Activated CD8-positive, alpha-beta T cell treated with anti-CD3 and anti-CD28 coated beads for 36 hours (primary cell): ENCODE data around the gene TSPO2. TPM values are rescaled to one million over a fixed set of nuclear protein-coding genes. Genes with fewer than 3 reads are reported as not detected.

Experiments used
- ATAC-seq: fragments of 200-7000 bp; cut with Tn5 transposase; one replicate; pipeline ENCODE4 v1.10.0; 2021; ENCODE audit warnings: mild to moderate bottlenecking, moderate library complexity
- CTCF ChIA-PET: fragments of 350-600 bp; sonication (Branson Sonifier 250); formaldehyde crosslinking; loops from one replicate; lab custom pipeline; 2021; ENCODE audit warnings: antibody characterized with exemption; lab: Charles Lee
- POLR2A ChIA-PET: fragments of 350-600 bp; sonication (Branson Sonifier 250); formaldehyde crosslinking; loops from one replicate; lab custom pipeline; 2021; ENCODE audit warnings: antibody characterized with exemption; lab: Charles Lee
- DNase-seq: peaks from one replicate; pipeline ENCODE4 v3.0.0-alpha.2; 2020
- H3K27ac Mint-ChIP-seq: one replicate; pipeline ENCODE4 v1.8.0; 2021; ENCODE audit warnings: mild to moderate bottlenecking, mixed read lengths
- H3K27me3 Mint-ChIP-seq: one replicate; pipeline ENCODE4 v1.8.0; 2021; ENCODE audit warnings: mixed read lengths
- H3K36me3 Mint-ChIP-seq: one replicate; pipeline ENCODE4 v1.8.0; 2021; ENCODE audit warnings: low read depth, mixed read lengths
- H3K4me1 Mint-ChIP-seq: one replicate; pipeline ENCODE4 v1.8.0; 2021; ENCODE audit warnings: low read depth, mixed read lengths
- H3K4me3 Mint-ChIP-seq: one replicate; pipeline ENCODE4 v1.8.0; 2021; ENCODE audit warnings: mild to moderate bottlenecking, moderate library complexity, mixed read lengths
- H3K9me3 Mint-ChIP-seq: one replicate; pipeline ENCODE4 v1.8.0; 2021; ENCODE audit warnings: mixed read lengths
- CTCF ChIP-seq: fragments of 200-600 bp; IDR thresholded peaks from one replicate; pipeline ENCODE4 v1.8.0; 2022; ENCODE audit warnings: antibody characterized with exemption, mild to moderate bottlenecking
- intact Hi-C: fragments of 100-400 bp; cut with micrococcal nuclease; formaldehyde crosslinking; loops from one replicate; pipeline ENCODE4 v1.10.0; 2022
- total RNA-seq, 2 experiments: library from RNA; stranded (reverse); gene quantifications; one replicate each; pipeline ENCODE4 v1.2.3, GENCODE V29; 2021

The TSPO2 gene
- total RNA-seq, 2 experiments from 2014 or later, result not detected

GRCh38 chr6:41063884-41064285, 21.6 kb downstream of the TSPO2 start:
- POLR2A ChIA-PET, result no interaction called here
- intact Hi-C loops, result no loop called here
- Mint-ChIP-seq H3K4me3 (no peak overlapping the region), H3K9me3 (no peaks in the 10 kb centered on the region), H3K27me3 (no peaks in the 10 kb centered on the region), H3K36me3 (peaks cover 38% of the 10 kb centered on the region), H3K27ac (no peak overlapping the region), H3K4me1 (peaks cover 24% of the 10 kb centered on the region)
- DNase-seq, result no peak
- CTCF ChIA-PET, result interaction anchor here (0.9 to 1.5 kb wide), 3 partner anchors 8 to 25 kb away, joined by 3 to 7 read pairs (median 3); partner anchors contain the start of gene UNC5CL
- no peak for ATAC-seq
- TF ChIP-seq CTCF, result no peak

GRCh38 chr6:41064841-41065240, 22.6 kb downstream of the TSPO2 start:
- no peak for ATAC-seq
- H3K9me3 Mint-ChIP-seq, result no peaks in the 10 kb centered on the region
- H3K4me3 Mint-ChIP-seq, result no peak overlapping the region
- peaks cover 29% of the 10 kb centered on the region for H3K4me1 Mint-ChIP-seq
- H3K27me3 Mint-ChIP-seq, result no peaks in the 10 kb centered on the region
- CTCF ChIA-PET, result interaction anchor here (0.7 to 1.0 kb wide), 3 partner anchors 9 to 58 kb away, joined by 3 read pairs; no protein-coding TSS in a partner anchor
- DNase-seq, result no peak
- no peak overlapping the region for H3K27ac Mint-ChIP-seq
- intact Hi-C loops, result no loop called here
- no peak for TF ChIP-seq CTCF
- POLR2A ChIA-PET, result no interaction called here
- peaks cover 44% of the 10 kb centered on the region for H3K36me3 Mint-ChIP-seq

- ATAC-seq (no peak), DNase-seq (no peak)
- Mint-ChIP-seq H3K27ac (no peak overlapping the region), H3K4me3 (no peak overlapping the region), H3K9me3 (no peaks in the 10 kb centered on the region), H3K36me3 (peaks cover 42% of the 10 kb centered on the region), H3K27me3 (no peaks in the 10 kb centered on the region), H3K4me1 (peaks cover 31% of the 10 kb centered on the region)
- ChIA-PET POLR2A (no interaction called here), CTCF (interaction anchor here (0.6 to 1.3 kb wide), 4 partner anchors 11 to 117 kb away, joined by 3 to 4 read pairs (median 3); partner anchors contain the start of gene UNC5CL)
- intact Hi-C loops, result no loop called here
- TF ChIP-seq CTCF, result no peak
These were observed 23.3 kb downstream of the TSPO2 start for GRCh38 chr6:41065550-41066026.

GRCh38 chr6:41066867-41067304, 24.6 kb downstream of the TSPO2 start:
- TF ChIP-seq CTCF, result peak; percentile 94
- no peak for ATAC-seq
- H3K9me3 Mint-ChIP-seq, result no peaks in the 10 kb centered on the region
- no peaks in the 10 kb centered on the region for H3K27me3 Mint-ChIP-seq
- H3K4me1 Mint-ChIP-seq, result peaks cover 39% of the 10 kb centered on the region
- ChIA-PET POLR2A (no interaction called here), CTCF (interaction anchor here (1.2 to 4.4 kb wide), 5 partner anchors 7 to 109 kb away, joined by 3 to 47 read pairs (median 9); partner anchors contain the start of genes APOBEC2 and UNC5CL)
- DNase-seq, result peak; percentile 77
- intact Hi-C loops, result no loop called here
- peaks cover 46% of the 10 kb centered on the region for H3K36me3 Mint-ChIP-seq
- no peak overlapping the region for H3K4me3 Mint-ChIP-seq
- no peak overlapping the region for H3K27ac Mint-ChIP-seq

- no peak for ATAC-seq
- peaks cover 54% of the 10 kb centered on the region for H3K4me1 Mint-ChIP-seq
- CTCF ChIA-PET, result interaction anchor here (0.9 to 4.4 kb wide), 7 partner anchors 12 to 262 kb away, joined by 3 to 47 read pairs (median 6); partner anchors contain the start of gene APOBEC2
These were observed 29.2 kb downstream of the TSPO2 start for GRCh38 chr6:41071501-41071922.

More at GRCh38 chr6:41071501-41071922, 29.2 kb downstream of the TSPO2 start:
- TF ChIP-seq CTCF, result no peak
- H3K4me3 Mint-ChIP-seq, result peak overlapping the region; percentile 91
- no peaks in the 10 kb centered on the region for H3K9me3 Mint-ChIP-seq
- POLR2A ChIA-PET, result interaction anchor here (0.8 to 1.1 kb wide), 2 partner anchors 43 to 262 kb away, joined by 3 read pairs; no protein-coding TSS in a partner anchor
- peaks cover 46% of the 10 kb centered on the region for H3K36me3 Mint-ChIP-seq
- no peak for DNase-seq
- no peaks in the 10 kb centered on the region for H3K27me3 Mint-ChIP-seq
- peak overlapping the region; percentile 98 for H3K27ac Mint-ChIP-seq
- intact Hi-C loops, result loop anchor here (10.0 kb wide), 1 partner anchor 113 kb away; no protein-coding TSS in a partner anchor
